GM18519 (cell line): ENCODE data around the gene RNU6-1.

Experiments
- ATAC-seq: cut with Tn5 transposase; IDR thresholded peaks from one replicate; pipeline ENCODE4 v1.9.1; 2021; ENCODE audit warnings: mild to moderate bottlenecking, moderate library complexity; ENCODE audit not compliant: unreplicated experiment, low FRiP score

The RNU6-1 gene

GRCh38 chr15:67859331-67859946 lies 19.6 kb upstream of the RNU6-1 start:
- ATAC-seq = no peak

- ATAC-seq = no peak
Observed at GRCh38 chr15:67857220-67857619, 17.4 kb upstream of the RNU6-1 start.

GRCh38 chr15:67855842-67856241 lies 16.0 kb upstream of the RNU6-1 start:
- no peak for ATAC-seq

- no peak for ATAC-seq
Observed at GRCh38 chr15:67854358-67854757, 14.5 kb upstream of the RNU6-1 start.

GRCh38 chr15:67853454-67853853 lies 13.6 kb upstream of the RNU6-1 start:
- ATAC-seq = no peak

- ATAC-seq = no peak
Observed at GRCh38 chr15:67852418-67852817, 12.6 kb upstream of the RNU6-1 start.

GRCh38 chr15:67850994-67851571 lies 11.2 kb upstream of the RNU6-1 start:
- ATAC-seq = no peak

- no peak for ATAC-seq
Observed at GRCh38 chr15:67850336-67850735, 10.5 kb upstream of the RNU6-1 start.

- no peak for ATAC-seq
Observed at GRCh38 chr15:67849538-67849937, 9.7 kb upstream of the RNU6-1 start.

GRCh38 chr15:67845974-67846373 lies 6.1 kb upstream of the RNU6-1 start:
- ATAC-seq = no peak

- ATAC-seq = no peak
Observed at GRCh38 chr15:67843571-67844387, 3.9 kb upstream of the RNU6-1 start.

- no peak for ATAC-seq
Observed at GRCh38 chr15:67843092-67843501, 3.3 kb upstream of the RNU6-1 start.

- no peak for ATAC-seq
Observed at GRCh38 chr15:67841513-67841762, 1.6 kb upstream of the RNU6-1 start.

- no peak for ATAC-seq
Observed at GRCh38 chr15:67840749-67841512, 1.1 kb upstream of the RNU6-1 start.

- ATAC-seq = no peak
Observed at GRCh38 chr15:67839499-67839928, 331 bp downstream of the RNU6-1 start.

GRCh38 chr15:67838789-67839332 lies 984 bp downstream of the RNU6-1 start:
- no peak for ATAC-seq

GRCh38 chr15:67836955-67837354 lies 2.9 kb downstream of the RNU6-1 start:
- no peak for ATAC-seq

GRCh38 chr15:67836477-67836876 lies 3.4 kb downstream of the RNU6-1 start:
- no peak for ATAC-seq

- no peak for ATAC-seq
Observed at GRCh38 chr15:67836134-67836455, 3.8 kb downstream of the RNU6-1 start.

GRCh38 chr15:67835297-67836133 lies 4.3 kb downstream of the RNU6-1 start:
- no peak for ATAC-seq
